ENCODE results near the gene HDAC10.

DNA sequence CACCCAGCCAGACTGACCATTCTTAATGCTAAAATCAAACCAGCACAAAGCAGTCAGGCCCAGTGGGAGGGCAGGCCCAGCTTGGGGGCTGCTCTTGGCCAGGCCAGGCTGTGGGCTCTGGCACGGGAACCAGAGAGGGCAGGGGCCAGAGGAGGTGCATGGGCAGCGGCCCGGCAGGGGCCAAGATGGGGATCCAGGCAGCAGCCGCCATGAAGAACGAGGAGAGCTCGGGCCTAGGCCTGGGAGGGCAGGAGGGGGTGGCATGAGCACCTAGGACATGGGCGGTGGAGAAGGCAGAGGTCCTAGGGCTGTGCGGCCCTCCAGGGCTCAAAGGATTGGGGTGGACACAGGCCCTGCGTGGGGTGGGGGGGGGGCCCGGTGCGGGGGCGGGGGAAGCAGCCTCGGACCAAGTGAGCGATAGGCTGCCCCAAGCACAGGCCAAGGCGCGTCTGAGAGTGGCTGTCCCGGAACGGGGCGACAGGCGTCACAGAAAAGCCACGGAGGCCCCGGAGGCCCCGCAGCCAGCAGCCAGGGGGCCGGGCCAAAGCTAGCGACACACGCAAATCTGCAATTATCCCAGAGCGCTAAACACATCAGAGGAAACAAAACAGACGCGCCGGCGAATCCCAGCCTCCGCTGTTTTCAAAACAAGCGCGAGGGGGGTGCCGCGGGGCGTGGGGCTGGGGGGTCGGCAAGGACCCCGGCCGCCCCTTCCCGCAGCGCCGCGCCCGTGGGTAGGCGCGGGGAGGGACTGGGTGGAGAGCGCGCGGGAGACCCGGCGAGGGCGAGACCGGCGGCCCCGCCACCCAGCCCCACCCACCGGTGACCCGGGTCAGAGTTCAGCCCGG lies 48.1 kb upstream of the HDAC10 start:
- TF ChIP-seq, protein P1, sequence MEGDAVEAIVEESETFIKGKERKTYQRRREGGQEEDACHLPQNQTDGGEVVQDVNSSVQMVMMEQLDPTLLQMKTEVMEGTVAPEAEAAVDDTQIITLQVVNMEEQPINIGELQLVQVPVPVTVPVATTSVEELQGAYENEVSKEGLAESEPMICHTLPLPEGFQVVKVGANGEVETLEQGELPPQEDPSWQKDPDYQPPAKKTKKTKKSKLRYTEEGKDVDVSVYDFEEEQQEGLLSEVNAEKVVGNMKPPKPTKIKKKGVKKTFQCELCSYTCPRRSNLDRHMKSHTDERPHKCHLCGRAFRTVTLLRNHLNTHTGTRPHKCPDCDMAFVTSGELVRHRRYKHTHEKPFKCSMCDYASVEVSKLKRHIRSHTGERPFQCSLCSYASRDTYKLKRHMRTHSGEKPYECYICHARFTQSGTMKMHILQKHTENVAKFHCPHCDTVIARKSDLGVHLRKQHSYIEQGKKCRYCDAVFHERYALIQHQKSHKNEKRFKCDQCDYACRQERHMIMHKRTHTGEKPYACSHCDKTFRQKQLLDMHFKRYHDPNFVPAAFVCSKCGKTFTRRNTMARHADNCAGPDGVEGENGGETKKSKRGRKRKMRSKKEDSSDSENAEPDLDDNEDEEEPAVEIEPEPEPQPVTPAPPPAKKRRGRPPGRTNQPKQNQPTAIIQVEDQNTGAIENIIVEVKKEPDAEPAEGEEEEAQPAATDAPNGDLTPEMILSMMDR (IDR thresholded peaks at IDR 0.05) = no peak
- no peak for TF ChIP-seq POLR2A (IDR thresholded peaks at IDR 0.05)
